ENCODE measurements around the gene STYXL2.

STYXL2 gene

GRCh38 chr1:167121375-167122120 lies 27.7 kb downstream of the STYXL2 start:
- TF ChIP-seq EGR1 (IDR thresholded peaks at IDR 0.05) (peak; percentile 15; the same call in 1 of the 2 replicates), TAF1 (IDR thresholded peaks at IDR 0.05; ENCODE audit: low read depth) (no peak), YY1 (IDR thresholded peaks at IDR 0.05; ENCODE audit: low read depth) (no peak), NFIC (IDR thresholded peaks at IDR 0.05) (peak; percentile 65), CREB1 (IDR thresholded peaks at IDR 0.05; ENCODE audit: low read depth) (no peak), EP300 (IDR thresholded peaks at IDR 0.05; ENCODE audit: borderline replicate concordance) (no peak)

DNA sequence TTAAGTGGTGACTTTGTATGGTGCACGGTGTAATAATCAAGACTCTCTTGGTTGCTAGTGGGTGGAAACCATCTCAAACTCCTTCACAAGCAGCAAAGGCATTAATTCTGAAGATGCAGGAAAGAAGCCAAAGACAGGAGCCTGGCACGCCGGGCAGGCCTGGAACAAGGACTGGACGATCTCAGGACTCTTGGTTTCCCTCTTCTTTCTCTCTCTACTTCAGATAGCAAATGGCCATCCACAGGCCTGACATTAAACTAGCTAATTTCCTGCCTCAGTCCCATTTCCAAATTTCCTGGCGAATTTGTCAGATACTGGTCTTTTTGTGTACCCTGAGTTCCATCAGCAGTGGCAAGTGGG lies 28.2 kb downstream of the STYXL2 start:
- no peak for TF ChIP-seq RAD21 (IDR thresholded peaks at IDR 0.05; ENCODE audit: low read depth)
- TF ChIP-seq, protein P1, sequence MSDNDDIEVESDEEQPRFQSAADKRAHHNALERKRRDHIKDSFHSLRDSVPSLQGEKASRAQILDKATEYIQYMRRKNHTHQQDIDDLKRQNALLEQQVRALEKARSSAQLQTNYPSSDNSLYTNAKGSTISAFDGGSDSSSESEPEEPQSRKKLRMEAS (IDR thresholded peaks at IDR 0.05), result no peak
- TF ChIP-seq ZBTB7A (IDR thresholded peaks at IDR 0.05; ENCODE audit: low read depth), result no peak
- TF ChIP-seq CEBPB (IDR thresholded peaks at IDR 0.05), result no peak
- no peak for TF ChIP-seq TCF12 (IDR thresholded peaks at IDR 0.05; ENCODE audit: low read depth)
- TF ChIP-seq, protein P2, sequence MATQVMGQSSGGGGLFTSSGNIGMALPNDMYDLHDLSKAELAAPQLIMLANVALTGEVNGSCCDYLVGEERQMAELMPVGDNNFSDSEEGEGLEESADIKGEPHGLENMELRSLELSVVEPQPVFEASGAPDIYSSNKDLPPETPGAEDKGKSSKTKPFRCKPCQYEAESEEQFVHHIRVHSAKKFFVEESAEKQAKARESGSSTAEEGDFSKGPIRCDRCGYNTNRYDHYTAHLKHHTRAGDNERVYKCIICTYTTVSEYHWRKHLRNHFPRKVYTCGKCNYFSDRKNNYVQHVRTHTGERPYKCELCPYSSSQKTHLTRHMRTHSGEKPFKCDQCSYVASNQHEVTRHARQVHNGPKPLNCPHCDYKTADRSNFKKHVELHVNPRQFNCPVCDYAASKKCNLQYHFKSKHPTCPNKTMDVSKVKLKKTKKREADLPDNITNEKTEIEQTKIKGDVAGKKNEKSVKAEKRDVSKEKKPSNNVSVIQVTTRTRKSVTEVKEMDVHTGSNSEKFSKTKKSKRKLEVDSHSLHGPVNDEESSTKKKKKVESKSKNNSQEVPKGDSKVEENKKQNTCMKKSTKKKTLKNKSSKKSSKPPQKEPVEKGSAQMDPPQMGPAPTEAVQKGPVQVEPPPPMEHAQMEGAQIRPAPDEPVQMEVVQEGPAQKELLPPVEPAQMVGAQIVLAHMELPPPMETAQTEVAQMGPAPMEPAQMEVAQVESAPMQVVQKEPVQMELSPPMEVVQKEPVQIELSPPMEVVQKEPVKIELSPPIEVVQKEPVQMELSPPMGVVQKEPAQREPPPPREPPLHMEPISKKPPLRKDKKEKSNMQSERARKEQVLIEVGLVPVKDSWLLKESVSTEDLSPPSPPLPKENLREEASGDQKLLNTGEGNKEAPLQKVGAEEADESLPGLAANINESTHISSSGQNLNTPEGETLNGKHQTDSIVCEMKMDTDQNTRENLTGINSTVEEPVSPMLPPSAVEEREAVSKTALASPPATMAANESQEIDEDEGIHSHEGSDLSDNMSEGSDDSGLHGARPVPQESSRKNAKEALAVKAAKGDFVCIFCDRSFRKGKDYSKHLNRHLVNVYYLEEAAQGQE (IDR thresholded peaks at IDR 0.05; ENCODE audit: low read depth), result no peak
- no peak for TF ChIP-seq TEAD4 (IDR thresholded peaks at IDR 0.05)
- TF ChIP-seq YY1 (IDR thresholded peaks at IDR 0.05; ENCODE audit: low read depth), result no peak
- TF ChIP-seq TAF1 (IDR thresholded peaks at IDR 0.05; ENCODE audit: low read depth), result no peak
- TF ChIP-seq FOXM1 (IDR thresholded peaks at IDR 0.05; ENCODE audit: borderline replicate concordance, low read depth), result no peak
- no peak for TF ChIP-seq USF1 (IDR thresholded peaks at IDR 0.05)
- TF ChIP-seq EGR1 (IDR thresholded peaks at IDR 0.05), result no peak

GRCh38 chr1:167122568-167122967 lies 28.7 kb downstream of the STYXL2 start:
- TF ChIP-seq USF1 (IDR thresholded peaks at IDR 0.05), result no peak

DNA sequence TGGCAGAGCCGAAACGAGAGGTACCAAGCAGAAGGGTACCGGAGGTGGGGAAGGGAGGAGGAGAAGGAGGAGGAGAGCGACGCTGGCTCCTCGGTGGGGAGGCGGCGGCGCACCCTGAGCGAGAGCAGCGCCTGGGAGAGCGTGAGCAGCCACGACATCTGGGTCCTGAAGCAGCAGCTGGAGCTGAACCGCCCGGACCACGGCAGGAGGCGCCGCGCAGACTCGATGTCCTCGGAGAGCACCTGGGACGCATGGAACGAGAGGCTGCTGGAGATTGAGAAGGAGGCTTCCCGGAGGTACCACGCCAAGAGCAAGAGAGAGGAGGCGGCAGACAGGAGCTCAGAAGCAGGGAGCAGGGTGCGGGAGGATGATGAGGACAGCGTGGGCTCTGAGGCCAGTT lies 32.4 kb downstream of the STYXL2 start:
- TF ChIP-seq TEAD4 (IDR thresholded peaks at IDR 0.05), result no peak

DNA sequence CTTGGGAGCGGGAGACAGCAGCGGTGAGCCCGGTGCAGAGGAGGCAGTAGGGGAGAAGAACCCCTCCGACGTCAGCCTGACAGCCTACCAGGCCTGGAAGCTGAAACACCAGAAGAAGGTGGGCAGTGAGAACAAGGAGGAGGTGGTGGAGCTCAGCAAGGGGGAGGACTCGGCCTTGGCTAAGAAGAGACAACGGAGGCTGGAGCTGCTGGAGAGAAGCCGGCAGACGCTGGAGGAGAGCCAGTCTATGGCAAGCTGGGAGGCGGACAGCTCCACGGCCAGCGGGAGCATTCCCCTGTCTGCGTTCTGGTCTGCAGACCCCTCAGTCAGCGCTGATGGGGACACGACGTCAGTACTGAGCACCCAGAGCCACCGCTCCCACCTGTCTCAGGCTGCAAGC lies 32.9 kb downstream of the STYXL2 start:
- no peak for TF ChIP-seq EP300 (IDR thresholded peaks at IDR 0.05; ENCODE audit: borderline replicate concordance)
- TF ChIP-seq, protein P2 (IDR thresholded peaks at IDR 0.05; ENCODE audit: low read depth), result 0 out of 2 replicates have a peak, but pooled peaks have one; percentile 21

GRCh38 chr1:167127236-167127635 lies 33.4 kb downstream of the STYXL2 start:
- TF ChIP-seq FOXM1 (IDR thresholded peaks at IDR 0.05; ENCODE audit: borderline replicate concordance, low read depth) (no peak), ZBTB7A (IDR thresholded peaks at IDR 0.05; ENCODE audit: low read depth) (no peak), RAD21 (IDR thresholded peaks at IDR 0.05; ENCODE audit: low read depth) (no peak), TCF12 (IDR thresholded peaks at IDR 0.05; ENCODE audit: low read depth) (no peak), EP300 (IDR thresholded peaks at IDR 0.05; ENCODE audit: borderline replicate concordance) (no peak), USF1 (IDR thresholded peaks at IDR 0.05) (no peak), YY1 (IDR thresholded peaks at IDR 0.05; ENCODE audit: low read depth) (no peak), CEBPB (IDR thresholded peaks at IDR 0.05) (no peak), TEAD4 (IDR thresholded peaks at IDR 0.05) (no peak), TAF1 (IDR thresholded peaks at IDR 0.05; ENCODE audit: low read depth) (no peak), CREB1 (IDR thresholded peaks at IDR 0.05; ENCODE audit: low read depth) (no peak), NFIC (IDR thresholded peaks at IDR 0.05) (no peak), EGR1 (IDR thresholded peaks at IDR 0.05) (no peak)
- TF ChIP-seq, protein P1 (IDR thresholded peaks at IDR 0.05), result no peak
- TF ChIP-seq, protein P2 (IDR thresholded peaks at IDR 0.05; ENCODE audit: low read depth), result no peak
